Panc1 (cell line): ENCODE measurements around the gene ANKRD22. TPM values are rescaled to one million over a fixed set of nuclear protein-coding genes. Genes with fewer than 3 reads are reported as not detected.

Source experiments
- ATAC-seq: fragments of 200-7000 bp; cut with Tn5 transposase; 2 replicates; pipeline ENCODE4 v1.9.1; 2020; ENCODE audit warnings: mild to moderate bottlenecking, moderate library complexity
- BruUV-seq: library from RNA; stranded (reverse); fragments of 400-500 nt; replicated peaks from 2 replicates; lab custom pipeline; 2021; lab: Mats Ljungman, UMichigan
- CTCF ChIA-PET: fragments of 300-600 bp; sonication (Branson Sonifier 250); formaldehyde crosslinking; loops from one replicate; lab custom pipeline; 2022; ENCODE audit warnings: antibody characterized with exemption; lab: Charles Lee
- POLR2A ChIA-PET: fragments of 300-600 bp; sonication (Branson Sonifier 250); formaldehyde crosslinking; loops from one replicate; lab custom pipeline; 2022; ENCODE audit warnings: antibody characterized with exemption; lab: Charles Lee
- DNase-seq: peaks from one replicate; pipeline ENCODE4 v3.0.0-alpha.2; 2010; ENCODE audit warnings: low read depth, low spot score
- H3K27ac ChIP-seq: 2 replicates; pipeline ENCODE4 v1.5.1; 2011; ENCODE audit warnings: mild to moderate bottlenecking, low read length, inconsistent platforms
- H3K27me3 ChIP-seq: fragments of 200-500 bp; sonication (Bioruptor generic); 2 replicates; pipeline ENCODE4 v1.6.0; 2014; ENCODE audit warnings: low read length, inconsistent platforms; ENCODE audit not compliant: control insufficient read depth, insufficient read depth
- H3K36me3 ChIP-seq: fragments of 200-500 bp; sonication (Bioruptor generic); 2 replicates; pipeline ENCODE4 v1.5.1; 2014; ENCODE audit warnings: inconsistent platforms, mild to moderate bottlenecking, low read length, moderate library complexity; ENCODE audit not compliant: control insufficient read depth, insufficient read depth
- H3K4me1 ChIP-seq: 2 replicates; pipeline ENCODE4 v1.5.1; 2011; ENCODE audit warnings: inconsistent platforms, mild to moderate bottlenecking, low read length, moderate library complexity; ENCODE audit not compliant: control insufficient read depth, insufficient read depth
- H3K4me3 ChIP-seq, 2 experiments: 2 replicates each; pipeline ENCODE4 v1.5.1; 2011 to 2012; ENCODE audit warnings: low read depth in 2 of 2, low read length in 2 of 2, mild to moderate bottlenecking in 2 of 2, inconsistent platforms in 1 of 2, moderate library complexity in 1 of 2
- H3K9me3 ChIP-seq: fragments of 200-500 bp; sonication (Bioruptor generic); 2 replicates; pipeline ENCODE4 v1.5.1; 2014; ENCODE audit warnings: low read depth, mild to moderate bottlenecking, inconsistent platforms, low read length, moderate library complexity; ENCODE audit not compliant: control insufficient read depth, insufficient read depth
- POLR2AphosphoS5 ChIP-seq: IDR thresholded peaks from 2 replicates; pipeline ENCODE4 v1.6.1; 2012; ENCODE audit warnings: mild to moderate bottlenecking, low read depth, low read length, moderate library complexity
- SIN3A ChIP-seq: IDR thresholded peaks from 2 replicates; pipeline ENCODE4 v1.6.1; 2012; ENCODE audit warnings: low read depth, mild to moderate bottlenecking, low read length, moderate library complexity, borderline replicate concordance; ENCODE audit not compliant: insufficient read depth
- TCF7L2 ChIP-seq: IDR thresholded peaks from 2 replicates; pipeline ENCODE4 v1.6.1; 2011; ENCODE audit warnings: mild to moderate bottlenecking, low read depth, low read length, inconsistent platforms
- in situ Hi-C: cut with HindIII; loops from 2 replicates; pipeline ENCODE4 v1.10.0; 2016; ENCODE audit warnings: low sequenced_read_pairs, low pct_unique_long_range_greater_than_20kb
- intact Hi-C: fragments of 100-400 bp; cut with micrococcal nuclease; formaldehyde crosslinking; loops from one replicate; pipeline ENCODE4 v1.10.0; 2022; ENCODE audit not compliant: unreplicated experiment
- total RNA-seq: library from RNA; stranded (reverse); gene quantifications from one replicate; pipeline ENCODE4 v1.2.1, GENCODE V29; 2021; ENCODE audit not compliant: unreplicated experiment
- TF ChIP-seq, protein P1 (sequence below): fragments of 450-650 bp; IDR thresholded peaks from 2 replicates; pipeline ENCODE4 v1.5.1; 2017; ENCODE audit warnings: mild to moderate bottlenecking
- TF ChIP-seq, protein P2 (sequence below), 2 experiments: IDR thresholded peaks; 2 replicates each; pipeline ENCODE4 v1.6.1; 2011 to 2012; ENCODE audit warnings: low read depth in 2 of 2, control low read depth in 1 of 2, low read length in 1 of 2, mild to moderate bottlenecking in 1 of 2, moderate library complexity in 1 of 2; ENCODE audit not compliant: insufficient read depth in 1 of 2

The ANKRD22 gene
- total RNA-seq, 1 experiment from 2014 or later = 0.15 TPM

GRCh38 chr10:88835910-88836221 is 15.8 kb downstream of the ANKRD22 start:
- Histone ChIP-seq H3K36me3 (no peaks in the 10 kb centered on the region), H3K4me1 (peaks cover 3% of the 10 kb centered on the region; the same call in 1 of the 2 replicates), H3K4me3 (no peak overlapping the region), H3K27me3 (0 out of 2 replicates have a peak, but pooled peaks cover 2% of the 10 kb centered on the region), H3K27ac (0 out of 2 replicates have a peak overlapping the region, but pooled peaks have one; percentile 8), H3K9me3 (no peaks in the 10 kb centered on the region)
- intact Hi-C loops = loop anchor here (1.0 to 10.0 kb wide), 3 partner anchors 96 to 379 kb away; no protein-coding TSS in a partner anchor
- ATAC-seq (peak; percentile 47), DNase-seq (no peak)
- ChIA-PET CTCF (interaction anchor here (2.8 to 4.2 kb wide), 2 partner anchors 95 to 98 kb away, joined by 7 to 52 read pairs; no protein-coding TSS in a partner anchor), POLR2A (no interaction called here)
- BruUV-seq = no TSS peak
- TF ChIP-seq SIN3A = no peak
- TF ChIP-seq, protein P1, sequence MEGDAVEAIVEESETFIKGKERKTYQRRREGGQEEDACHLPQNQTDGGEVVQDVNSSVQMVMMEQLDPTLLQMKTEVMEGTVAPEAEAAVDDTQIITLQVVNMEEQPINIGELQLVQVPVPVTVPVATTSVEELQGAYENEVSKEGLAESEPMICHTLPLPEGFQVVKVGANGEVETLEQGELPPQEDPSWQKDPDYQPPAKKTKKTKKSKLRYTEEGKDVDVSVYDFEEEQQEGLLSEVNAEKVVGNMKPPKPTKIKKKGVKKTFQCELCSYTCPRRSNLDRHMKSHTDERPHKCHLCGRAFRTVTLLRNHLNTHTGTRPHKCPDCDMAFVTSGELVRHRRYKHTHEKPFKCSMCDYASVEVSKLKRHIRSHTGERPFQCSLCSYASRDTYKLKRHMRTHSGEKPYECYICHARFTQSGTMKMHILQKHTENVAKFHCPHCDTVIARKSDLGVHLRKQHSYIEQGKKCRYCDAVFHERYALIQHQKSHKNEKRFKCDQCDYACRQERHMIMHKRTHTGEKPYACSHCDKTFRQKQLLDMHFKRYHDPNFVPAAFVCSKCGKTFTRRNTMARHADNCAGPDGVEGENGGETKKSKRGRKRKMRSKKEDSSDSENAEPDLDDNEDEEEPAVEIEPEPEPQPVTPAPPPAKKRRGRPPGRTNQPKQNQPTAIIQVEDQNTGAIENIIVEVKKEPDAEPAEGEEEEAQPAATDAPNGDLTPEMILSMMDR = peak; percentile 14
- TF ChIP-seq TCF7L2 = no peak
- TF ChIP-seq, protein P2, sequence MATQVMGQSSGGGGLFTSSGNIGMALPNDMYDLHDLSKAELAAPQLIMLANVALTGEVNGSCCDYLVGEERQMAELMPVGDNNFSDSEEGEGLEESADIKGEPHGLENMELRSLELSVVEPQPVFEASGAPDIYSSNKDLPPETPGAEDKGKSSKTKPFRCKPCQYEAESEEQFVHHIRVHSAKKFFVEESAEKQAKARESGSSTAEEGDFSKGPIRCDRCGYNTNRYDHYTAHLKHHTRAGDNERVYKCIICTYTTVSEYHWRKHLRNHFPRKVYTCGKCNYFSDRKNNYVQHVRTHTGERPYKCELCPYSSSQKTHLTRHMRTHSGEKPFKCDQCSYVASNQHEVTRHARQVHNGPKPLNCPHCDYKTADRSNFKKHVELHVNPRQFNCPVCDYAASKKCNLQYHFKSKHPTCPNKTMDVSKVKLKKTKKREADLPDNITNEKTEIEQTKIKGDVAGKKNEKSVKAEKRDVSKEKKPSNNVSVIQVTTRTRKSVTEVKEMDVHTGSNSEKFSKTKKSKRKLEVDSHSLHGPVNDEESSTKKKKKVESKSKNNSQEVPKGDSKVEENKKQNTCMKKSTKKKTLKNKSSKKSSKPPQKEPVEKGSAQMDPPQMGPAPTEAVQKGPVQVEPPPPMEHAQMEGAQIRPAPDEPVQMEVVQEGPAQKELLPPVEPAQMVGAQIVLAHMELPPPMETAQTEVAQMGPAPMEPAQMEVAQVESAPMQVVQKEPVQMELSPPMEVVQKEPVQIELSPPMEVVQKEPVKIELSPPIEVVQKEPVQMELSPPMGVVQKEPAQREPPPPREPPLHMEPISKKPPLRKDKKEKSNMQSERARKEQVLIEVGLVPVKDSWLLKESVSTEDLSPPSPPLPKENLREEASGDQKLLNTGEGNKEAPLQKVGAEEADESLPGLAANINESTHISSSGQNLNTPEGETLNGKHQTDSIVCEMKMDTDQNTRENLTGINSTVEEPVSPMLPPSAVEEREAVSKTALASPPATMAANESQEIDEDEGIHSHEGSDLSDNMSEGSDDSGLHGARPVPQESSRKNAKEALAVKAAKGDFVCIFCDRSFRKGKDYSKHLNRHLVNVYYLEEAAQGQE (IDR thresholded peaks at IDR 0.05; ENCODE audit: insufficient read depth in 1 of 2, low read depth in 2 of 2, low read length in 1 of 2) = no peak
- TF ChIP-seq POLR2AphosphoS5 = no peak
- in situ Hi-C loops = no loop called here

DNA sequence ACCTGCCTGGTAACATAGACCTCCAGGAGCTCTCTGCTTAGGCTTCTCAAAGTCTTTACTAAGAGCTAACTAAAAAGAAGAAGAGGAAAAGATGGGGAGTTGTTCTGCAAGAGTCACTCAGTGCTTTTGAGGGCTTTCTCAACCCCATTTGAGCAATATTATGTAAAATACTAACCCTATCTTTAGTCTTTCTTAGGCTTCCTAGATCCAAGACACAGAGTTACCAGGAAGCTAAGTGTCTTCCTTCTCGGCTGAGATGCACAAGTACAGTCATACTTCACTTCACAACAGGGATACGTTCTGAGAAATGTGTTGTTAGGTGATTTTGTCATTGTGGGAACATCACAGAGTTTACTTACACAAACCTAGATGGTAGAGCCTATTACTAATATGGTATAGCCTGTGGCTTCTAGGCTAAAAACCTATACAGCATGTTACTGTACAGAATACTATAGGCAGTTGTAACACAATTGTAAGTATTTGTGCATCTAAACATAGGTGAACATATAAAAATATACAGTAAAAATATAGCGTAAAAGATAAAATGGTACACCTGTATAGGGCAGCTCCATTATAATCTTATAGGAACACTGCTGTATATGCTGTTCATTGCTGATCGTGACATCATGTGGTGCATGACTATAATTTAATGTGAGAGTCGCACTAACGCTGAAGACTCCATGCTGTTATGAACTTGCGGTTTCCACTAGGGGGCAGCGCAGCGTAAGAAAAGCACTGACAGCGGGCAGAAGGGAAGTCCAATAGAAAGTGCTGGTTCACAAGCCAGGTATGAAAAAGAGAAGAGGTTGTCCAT is 16.3 kb downstream of the ANKRD22 start:
- no peak for TF ChIP-seq SIN3A
- TF ChIP-seq, protein P1 = peak; percentile 94
- TF ChIP-seq TCF7L2 = no peak
- H3K9me3 ChIP-seq = no peaks in the 10 kb centered on the region
- no peak overlapping the region for H3K4me3 ChIP-seq
- DNase-seq = peak; percentile 86
- H3K36me3 ChIP-seq = no peaks in the 10 kb centered on the region
- no TSS peak for BruUV-seq
- in situ Hi-C loops (no loop called here), intact Hi-C loops (loop anchor here (1.0 to 10.0 kb wide), 3 partner anchors 97 to 379 kb away; no protein-coding TSS in a partner anchor)
- CTCF ChIA-PET = interaction anchor here (0.6 to 4.2 kb wide), 7 partner anchors 8 to 348 kb away, joined by 3 to 52 read pairs (median 3); no protein-coding TSS in a partner anchor
- 0 out of 2 replicates have a peak, but pooled peaks cover 2% of the 10 kb centered on the region for H3K27me3 ChIP-seq
- POLR2A ChIA-PET = interaction anchor here (0.7 kb wide), 1 partner anchor 990 kb away, joined by 4 read pairs; no protein-coding TSS in a partner anchor
- H3K4me1 ChIP-seq = peaks cover 3% of the 10 kb centered on the region; the same call in 1 of the 2 replicates
- H3K27ac ChIP-seq = 0 out of 2 replicates have a peak overlapping the region, but pooled peaks have one; percentile 8
- peak; percentile 99 for ATAC-seq
